NCI-H82 treated with DMSO at 0.1 percent for 48 hours (cell line): Measurements from ENCODE around the gene DUSP22.

Experiments used
- DNase-seq: peaks from one replicate; lab custom pipeline; 2025; ENCODE audit not compliant: unreplicated experiment; lab: John Stamatoyannopoulos, UW

Gene DUSP22

GRCh38 chr6:336159-337114 lies 44.1 kb downstream of the DUSP22 start:
- no peak for DNase-seq

GRCh38 chr6:337805-338368 lies 45.6 kb downstream of the DUSP22 start:
- DNase-seq, result no peak

GRCh38 chr6:338815-339262 lies 46.6 kb downstream of the DUSP22 start:
- DNase-seq, result no peak

GRCh38 chr6:339480-339879 lies 47.2 kb downstream of the DUSP22 start:
- DNase-seq, result no peak

- no peak for DNase-seq
Observed at GRCh38 chr6:340186-340955, 48.1 kb downstream of the DUSP22 start.

- DNase-seq, result no peak
Observed at GRCh38 chr6:340991-341827, 48.9 kb downstream of the DUSP22 start.

GRCh38 chr6:341914-342831 lies 49.9 kb downstream of the DUSP22 start:
- DNase-seq, result no peak

GRCh38 chr6:342832-343179 lies 50.5 kb downstream of the DUSP22 start:
- DNase-seq, result no peak

- no peak for DNase-seq
Observed at GRCh38 chr6:343226-343935, 51.1 kb downstream of the DUSP22 start.

- no peak for DNase-seq
Observed at GRCh38 chr6:343960-344815, 51.9 kb downstream of the DUSP22 start.

GRCh38 chr6:344816-345340 lies 52.6 kb downstream of the DUSP22 start:
- no peak for DNase-seq

- no peak for DNase-seq
Observed at GRCh38 chr6:345747-346385, 53.6 kb downstream of the DUSP22 start.

GRCh38 chr6:346386-347030 lies 54.2 kb downstream of the DUSP22 start:
- no peak for DNase-seq

- no peak for DNase-seq
Observed at GRCh38 chr6:347232-347631, 54.9 kb downstream of the DUSP22 start.

GRCh38 chr6:347951-348859 lies 55.9 kb downstream of the DUSP22 start:
- DNase-seq, result no peak

GRCh38 chr6:348860-349396 lies 56.6 kb downstream of the DUSP22 start:
- no peak for DNase-seq
